Effector memory CD4-positive, alpha-beta T cell (primary cell): ENCODE results near the gene ELN.

Experiments used
- DNase-seq, 3 donors: peaks; one replicate each; pipeline ENCODE4 v3.0.0-alpha.2; 2020
- H3K27ac ChIP-seq: 2 replicates; pipeline ENCODE4 v1.7.0; 2013; ENCODE audit warnings: mild to moderate bottlenecking, low read length, moderate library complexity; ENCODE audit not compliant: insufficient read depth, poor library complexity, severe bottlenecking
- H3K27me3 ChIP-seq: replicated peaks from 2 replicates; pipeline ENCODE4 v1.7.0; 2013; ENCODE audit warnings: mild to moderate bottlenecking, low read length; ENCODE audit not compliant: insufficient read depth, control insufficient read depth, poor library complexity, severe bottlenecking
- H3K36me3 ChIP-seq: 2 replicates; pipeline ENCODE4 v1.7.0; 2013; ENCODE audit warnings: mild to moderate bottlenecking, low read length, moderate library complexity; ENCODE audit not compliant: control insufficient read depth, insufficient read depth
- H3K4me1 ChIP-seq: 2 replicates; pipeline ENCODE4 v1.7.0; 2013; ENCODE audit warnings: low read length, mild to moderate bottlenecking; ENCODE audit not compliant: control insufficient read depth, insufficient read depth, poor library complexity, severe bottlenecking
- H3K4me3 ChIP-seq: 2 replicates; pipeline ENCODE4 v1.7.0; 2013; ENCODE audit warnings: low read length, low read depth, mild to moderate bottlenecking; ENCODE audit not compliant: insufficient read depth, poor library complexity, severe bottlenecking
- H3K9me3 ChIP-seq: 2 replicates; pipeline ENCODE4 v1.7.0; 2013; ENCODE audit warnings: mild to moderate bottlenecking, low read length, moderate library complexity; ENCODE audit not compliant: control insufficient read depth

ELN gene

DNA sequence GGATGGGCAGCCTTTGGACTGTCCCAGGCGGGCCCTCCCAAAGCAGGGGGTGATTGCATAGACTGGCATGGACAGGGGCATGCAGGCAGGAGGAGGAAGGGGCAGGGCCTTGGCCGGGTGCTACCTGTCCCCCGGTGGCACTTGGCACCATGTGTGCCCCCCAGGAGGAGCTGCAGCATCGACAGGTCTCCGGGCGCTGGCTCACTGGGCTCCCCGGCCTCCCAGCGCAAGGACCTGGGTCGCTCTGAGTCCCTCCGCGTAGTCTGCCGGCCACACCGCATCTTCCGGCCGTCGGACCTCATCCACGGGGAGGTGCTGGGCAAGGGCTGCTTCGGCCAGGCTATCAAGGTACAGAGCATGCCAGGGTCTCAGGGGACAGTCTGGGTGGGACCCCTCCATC, 78.9 kb downstream of the ELN start:
- Histone ChIP-seq H3K27ac (no peak overlapping the region), H3K4me3 (no peak overlapping the region), H3K36me3 (peaks cover 23% of the 10 kb centered on the region), H3K9me3 (no peaks in the 10 kb centered on the region), H3K27me3 (no peaks in the 10 kb centered on the region), H3K4me1 (no peaks in the 10 kb centered on the region)
- no peak for DNase-seq

DNA sequence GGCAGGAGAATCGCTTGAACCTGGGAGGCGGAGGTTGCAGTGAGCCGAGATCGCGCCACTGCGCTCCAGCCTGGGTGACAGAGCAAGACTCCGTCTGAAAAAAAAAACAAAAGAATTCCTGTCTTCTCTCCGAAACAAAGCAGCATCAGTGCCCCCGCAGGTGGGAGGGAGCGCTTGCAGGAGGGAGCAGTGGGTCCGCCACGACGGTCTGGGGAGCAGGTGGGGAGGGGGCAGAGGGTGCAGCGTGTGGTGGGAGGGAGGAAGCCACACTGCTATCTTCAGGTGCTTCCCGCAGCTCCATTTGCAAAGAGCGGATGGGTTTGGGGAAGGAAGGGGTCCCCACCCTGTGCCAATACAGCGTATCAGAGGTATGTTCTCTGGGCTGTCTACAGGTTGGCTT, 87.4 kb downstream of the ELN start:
- H3K36me3 ChIP-seq = peaks cover 14% of the 10 kb centered on the region
- no peaks in the 10 kb centered on the region for H3K27me3 ChIP-seq
- H3K4me1 ChIP-seq = no peaks in the 10 kb centered on the region
- H3K27ac ChIP-seq = no peak overlapping the region
- no peak overlapping the region for H3K4me3 ChIP-seq
- DNase-seq = no peak
- no peaks in the 10 kb centered on the region for H3K9me3 ChIP-seq

DNA sequence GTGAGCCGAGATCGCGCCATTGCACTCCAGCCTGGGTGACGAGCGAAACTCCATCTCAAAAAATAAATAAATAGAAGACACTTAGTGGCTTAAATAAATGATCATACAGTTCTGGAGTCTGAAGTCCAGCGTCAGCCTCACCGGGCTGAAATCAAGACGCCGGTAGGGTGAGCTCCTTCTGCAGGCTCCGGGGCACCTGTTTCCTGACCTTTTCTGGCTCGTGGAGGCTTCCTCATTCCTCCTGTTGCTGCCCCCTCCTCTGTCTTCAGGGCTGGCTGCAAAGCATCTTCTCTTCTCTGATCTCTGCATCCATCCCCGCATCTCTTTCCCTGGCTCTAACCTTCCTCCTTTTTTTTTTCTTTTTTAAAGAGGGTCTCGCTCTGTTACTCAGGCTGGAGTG, 88.4 kb downstream of the ELN start:
- DNase-seq = no peak
- no peaks in the 10 kb centered on the region for H3K9me3 ChIP-seq
- no peak overlapping the region for H3K4me3 ChIP-seq
- H3K36me3 ChIP-seq = peaks cover 21% of the 10 kb centered on the region
- no peaks in the 10 kb centered on the region for H3K4me1 ChIP-seq
- H3K27ac ChIP-seq = no peak overlapping the region
- no peaks in the 10 kb centered on the region for H3K27me3 ChIP-seq
